HG03378 (cell line): Measurements from ENCODE around the gene FBXL7.

Source experiments
- ATAC-seq: cut with Tn5 transposase; IDR thresholded peaks from one replicate; pipeline ENCODE4 v1.9.1; 2021; ENCODE audit warnings: mild to moderate bottlenecking, moderate library complexity; ENCODE audit not compliant: unreplicated experiment

The FBXL7 gene

GRCh38 chr5:15575666-15576065, 75.7 kb downstream of the FBXL7 start:
- no peak for ATAC-seq

- no peak for ATAC-seq
Measured at GRCh38 chr5:15577132-15577531, 77.2 kb downstream of the FBXL7 start.

GRCh38 chr5:15577831-15578230, 77.9 kb downstream of the FBXL7 start:
- ATAC-seq = no peak

GRCh38 chr5:15579193-15579990, 79.4 kb downstream of the FBXL7 start:
- ATAC-seq = no peak

- ATAC-seq = no peak
Measured at GRCh38 chr5:15584528-15584927, 84.5 kb downstream of the FBXL7 start.

- no peak for ATAC-seq
Measured at GRCh38 chr5:15585128-15585527, 85.1 kb downstream of the FBXL7 start.

- no peak for ATAC-seq
Measured at GRCh38 chr5:15585841-15586591, 86.0 kb downstream of the FBXL7 start.

GRCh38 chr5:15587916-15588315, 87.9 kb downstream of the FBXL7 start:
- ATAC-seq = no peak

- no peak for ATAC-seq
Measured at GRCh38 chr5:15592728-15593127, 92.7 kb downstream of the FBXL7 start.

- ATAC-seq = no peak
Measured at GRCh38 chr5:15594977-15595568, 95.1 kb downstream of the FBXL7 start.

- no peak for ATAC-seq
Measured at GRCh38 chr5:15595929-15596328, 95.9 kb downstream of the FBXL7 start.

- no peak for ATAC-seq
Measured at GRCh38 chr5:15596936-15597335, 97.0 kb downstream of the FBXL7 start.

- ATAC-seq = no peak
Measured at GRCh38 chr5:15597804-15598203, 97.8 kb downstream of the FBXL7 start.

- ATAC-seq = no peak
Measured at GRCh38 chr5:15598294-15598902, 98.4 kb downstream of the FBXL7 start.

GRCh38 chr5:15600035-15600434, 100.1 kb downstream of the FBXL7 start:
- no peak for ATAC-seq

GRCh38 chr5:15601274-15601673, 101.3 kb downstream of the FBXL7 start:
- ATAC-seq = no peak

GRCh38 chr5:15601853-15602252, 101.9 kb downstream of the FBXL7 start:
- no peak for ATAC-seq

- ATAC-seq = no peak
Measured at GRCh38 chr5:15604986-15605385, 105.0 kb downstream of the FBXL7 start.

GRCh38 chr5:15606197-15606596, 106.2 kb downstream of the FBXL7 start:
- ATAC-seq = no peak

- ATAC-seq = no peak
Measured at GRCh38 chr5:15607076-15607475, 107.1 kb downstream of the FBXL7 start.

- no peak for ATAC-seq
Measured at GRCh38 chr5:15609076-15609725, 109.2 kb downstream of the FBXL7 start.
